ENCODE measurements around the gene LRRC61. TPM values are rescaled to one million over a fixed set of nuclear protein-coding genes. Genes with fewer than 3 reads are reported as not detected.
A peak's percentile ranks its signal among the peaks of the same experiment; 100 is the strongest.

Gene LRRC61
- polyA plus RNA-seq, 1 experiment: 0.17 TPM

- POLR2A ChIA-PET: no interaction called here
- no peak for DNase-seq (ENCODE audit: low read depth, low spot score)
- Histone ChIP-seq H3K27ac (ENCODE audit: low read depth, low read length) (no peak overlapping the region), H3K27me3 (ENCODE audit: control insufficient read depth, insufficient read depth, low read length) (peaks cover 20% of the 10 kb centered on the region), H3K4me3 (ENCODE audit: low read depth, low read length) (no peak overlapping the region), H3K9me3 (ENCODE audit: control insufficient read depth, insufficient read depth, low read length) (no peaks in the 10 kb centered on the region; the same call in 1 of the 2 replicates)
- no peak for TF ChIP-seq CTCF (IDR thresholded peaks at IDR 0.05; ENCODE audit: low read depth, low read length)
- CTCF ChIA-PET: interaction anchor here (1.5 kb wide), 1 partner anchor 18 kb away, joined by 7 read pairs; no protein-coding TSS in a partner anchor
Measured at GRCh38 chr7:150337179-150337578, 14.0 kb downstream of the LRRC61 start.

- Histone ChIP-seq H3K4me3 (ENCODE audit: low read depth, low read length) (no peak overlapping the region), H3K27me3 (ENCODE audit: control insufficient read depth, insufficient read depth, low read length) (peaks cover 25% of the 10 kb centered on the region), H3K9me3 (ENCODE audit: control insufficient read depth, insufficient read depth, low read length) (no peaks in the 10 kb centered on the region; the same call in 1 of the 2 replicates), H3K27ac (ENCODE audit: low read depth, low read length) (no peak overlapping the region)
- no peak for TF ChIP-seq CTCF (IDR thresholded peaks at IDR 0.05; ENCODE audit: low read depth, low read length)
- ChIA-PET POLR2A (no interaction called here), CTCF (interaction anchor here (1.5 kb wide), 1 partner anchor 18 kb away, joined by 7 read pairs; no protein-coding TSS in a partner anchor)
- DNase-seq (ENCODE audit: low read depth, low spot score): no peak
Measured at GRCh38 chr7:150337659-150338081, 14.5 kb downstream of the LRRC61 start.

- no peak for DNase-seq (ENCODE audit: low read depth, low spot score)
- ChIA-PET POLR2A (no interaction called here), CTCF (interaction anchor here (1.5 kb wide), 1 partner anchor 17 kb away, joined by 7 read pairs; no protein-coding TSS in a partner anchor)
- no peak overlapping the region for H3K4me3 ChIP-seq (ENCODE audit: low read depth, low read length)
- H3K9me3 ChIP-seq (ENCODE audit: control insufficient read depth, insufficient read depth, low read length): no peaks in the 10 kb centered on the region; the same call in none of the 2 replicates
- no peak for TF ChIP-seq CTCF (IDR thresholded peaks at IDR 0.05; ENCODE audit: low read depth, low read length)
- H3K27ac ChIP-seq (ENCODE audit: low read depth, low read length): no peak overlapping the region
- peaks cover 31% of the 10 kb centered on the region for H3K27me3 ChIP-seq (ENCODE audit: control insufficient read depth, insufficient read depth, low read length)
Measured at GRCh38 chr7:150338166-150338829, 15.1 kb downstream of the LRRC61 start.

GRCh38 chr7:150339409-150339809, 16.3 kb downstream of the LRRC61 start:
- CTCF ChIA-PET: no interaction called here
- Histone ChIP-seq H3K27ac (ENCODE audit: low read depth, low read length) (no peak overlapping the region), H3K9me3 (ENCODE audit: control insufficient read depth, insufficient read depth, low read length) (peaks cover 6% of the 10 kb centered on the region), H3K27me3 (ENCODE audit: control insufficient read depth, insufficient read depth, low read length) (peaks cover 35% of the 10 kb centered on the region), H3K4me3 (ENCODE audit: low read depth, low read length) (no peak overlapping the region)
- no peak for TF ChIP-seq CTCF (IDR thresholded peaks at IDR 0.05; ENCODE audit: low read depth, low read length)
- POLR2A ChIA-PET: interaction anchor here (1.1 kb wide), 1 partner anchor 66 kb away, joined by 3 read pairs; a partner anchor contains a TSS
- DNase-seq (ENCODE audit: low read depth, low spot score): no peak

- DNase-seq (ENCODE audit: low read depth, low spot score): peak; percentile 21
- peaks cover 38% of the 10 kb centered on the region for H3K27me3 ChIP-seq (ENCODE audit: control insufficient read depth, insufficient read depth, low read length)
- H3K9me3 ChIP-seq (ENCODE audit: control insufficient read depth, insufficient read depth, low read length): peaks cover 10% of the 10 kb centered on the region
- no peak overlapping the region for H3K27ac ChIP-seq (ENCODE audit: low read depth, low read length)
- peak overlapping the region; percentile 46 for H3K4me3 ChIP-seq (ENCODE audit: low read depth, low read length)
- ChIA-PET CTCF (no interaction called here), POLR2A (interaction anchor here (1.1 kb wide), 1 partner anchor 65 kb away, joined by 3 read pairs; a partner anchor contains a TSS)
- 0 out of 2 replicates have a peak, but pooled peaks have one; percentile 7 for TF ChIP-seq CTCF (IDR thresholded peaks at IDR 0.05; ENCODE audit: low read depth, low read length)
Measured at GRCh38 chr7:150340024-150340749, 17.0 kb downstream of the LRRC61 start.
